OCI-LY1 (cell line): ENCODE data around the gene IFITM5.

Experiments
- EZH2 ChIP-seq: fragments of 200-600 bp; sonication (generic), shearing (Covaris generic); IDR thresholded peaks from 2 replicates; pipeline ENCODE4 v1.8.0; 2017; ENCODE audit warnings: borderline replicate concordance, mixed run types, mild to moderate bottlenecking, antibody characterized with exemption, low read length, moderate library complexity, mixed read lengths
- TF ChIP-seq, protein P1 (sequence below): fragments of 200-600 bp; sonication (generic), shearing (Covaris generic); IDR thresholded peaks from 2 replicates; pipeline ENCODE4 v1.5.1; 2017; ENCODE audit warnings: mild to moderate bottlenecking, antibody characterized with exemption, low read length, moderate library complexity, mixed read lengths

DNA sequence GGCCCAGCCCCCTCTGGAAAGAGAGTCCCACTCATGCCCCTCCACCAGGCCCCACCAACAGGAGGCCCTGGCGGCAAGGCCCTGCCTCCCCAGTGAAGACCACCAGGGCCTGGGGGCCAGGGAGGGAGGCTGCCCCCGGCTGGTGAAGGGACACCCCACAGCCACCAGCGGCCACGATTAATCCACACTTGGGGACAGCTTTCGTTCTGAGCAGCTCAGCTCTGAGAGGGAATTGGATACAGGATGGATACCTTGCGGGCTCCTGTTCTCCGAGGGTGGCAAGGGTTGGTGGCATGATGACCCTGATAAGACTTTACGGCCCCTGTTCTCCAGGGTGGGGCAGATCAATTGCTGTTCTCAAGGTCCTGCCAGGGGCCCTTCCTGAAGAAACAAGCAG lies 28.0 kb downstream of the IFITM5 start:
- TF ChIP-seq, protein P1, sequence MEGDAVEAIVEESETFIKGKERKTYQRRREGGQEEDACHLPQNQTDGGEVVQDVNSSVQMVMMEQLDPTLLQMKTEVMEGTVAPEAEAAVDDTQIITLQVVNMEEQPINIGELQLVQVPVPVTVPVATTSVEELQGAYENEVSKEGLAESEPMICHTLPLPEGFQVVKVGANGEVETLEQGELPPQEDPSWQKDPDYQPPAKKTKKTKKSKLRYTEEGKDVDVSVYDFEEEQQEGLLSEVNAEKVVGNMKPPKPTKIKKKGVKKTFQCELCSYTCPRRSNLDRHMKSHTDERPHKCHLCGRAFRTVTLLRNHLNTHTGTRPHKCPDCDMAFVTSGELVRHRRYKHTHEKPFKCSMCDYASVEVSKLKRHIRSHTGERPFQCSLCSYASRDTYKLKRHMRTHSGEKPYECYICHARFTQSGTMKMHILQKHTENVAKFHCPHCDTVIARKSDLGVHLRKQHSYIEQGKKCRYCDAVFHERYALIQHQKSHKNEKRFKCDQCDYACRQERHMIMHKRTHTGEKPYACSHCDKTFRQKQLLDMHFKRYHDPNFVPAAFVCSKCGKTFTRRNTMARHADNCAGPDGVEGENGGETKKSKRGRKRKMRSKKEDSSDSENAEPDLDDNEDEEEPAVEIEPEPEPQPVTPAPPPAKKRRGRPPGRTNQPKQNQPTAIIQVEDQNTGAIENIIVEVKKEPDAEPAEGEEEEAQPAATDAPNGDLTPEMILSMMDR = no peak
- TF ChIP-seq EZH2 = no peak
